GM23248 (cell line): Measurements from ENCODE around the gene KDM4F. TPM values are rescaled to one million over a fixed set of nuclear protein-coding genes. Genes with fewer than 3 reads are reported as not detected.

Source experiments
- DNase-seq: peaks from one replicate; pipeline ENCODE4 v3.0.0-alpha.2; 2015
- H2AFZ ChIP-seq: fragments of 200-600 bp; sonication (generic); 2 replicates; pipeline ENCODE4 v1.6.1; 2016; ENCODE audit warnings: antibody characterized with exemption
- H3F3A ChIP-seq: fragments of 200-600 bp; sonication (generic); 2 replicates; pipeline ENCODE4 v1.6.1; 2016; ENCODE audit warnings: mild to moderate bottlenecking, antibody characterized with exemption, mixed run types; ENCODE audit not compliant: insufficient read depth
- H3K27ac ChIP-seq: fragments of 200-600 bp; sonication (generic); 2 replicates; pipeline ENCODE4 v1.5.1; 2016; ENCODE audit warnings: mild to moderate bottlenecking
- H3K27me3 ChIP-seq: fragments of 200-600 bp; sonication (generic); replicated peaks from 2 replicates; pipeline ENCODE4 v1.6.1; 2016; ENCODE audit warnings: mild to moderate bottlenecking; ENCODE audit not compliant: insufficient read depth
- H3K36me3 ChIP-seq: fragments of 200-600 bp; sonication (generic); 2 replicates; pipeline ENCODE4 v1.6.1; 2016; ENCODE audit warnings: low read depth, mild to moderate bottlenecking
- H3K4me1 ChIP-seq: fragments of 200-600 bp; sonication (generic); 2 replicates; pipeline ENCODE4 v1.6.1; 2016; ENCODE audit warnings: mild to moderate bottlenecking; ENCODE audit not compliant: insufficient read depth
- H3K4me2 ChIP-seq: fragments of 200-600 bp; sonication (generic); one replicate; pipeline ENCODE4 v1.6.1; 2016; ENCODE audit warnings: mild to moderate bottlenecking; ENCODE audit not compliant: unreplicated experiment
- H3K4me3 ChIP-seq: fragments of 200-600 bp; sonication (generic); 2 replicates; pipeline ENCODE4 v1.5.1; 2016; ENCODE audit warnings: mild to moderate bottlenecking
- H3K79me2 ChIP-seq: fragments of 200-600 bp; sonication (generic); 2 replicates; pipeline ENCODE4 v1.6.1; 2016; ENCODE audit warnings: mild to moderate bottlenecking; ENCODE audit not compliant: insufficient read depth
- H3K9ac ChIP-seq: fragments of 200-600 bp; sonication (generic); 2 replicates; pipeline ENCODE4 v1.6.1; 2016; ENCODE audit warnings: mild to moderate bottlenecking
- H3K9me2 ChIP-seq: fragments of 200-600 bp; sonication (generic); 2 replicates; pipeline ENCODE4 v1.6.1; 2016; ENCODE audit warnings: mixed run types, mild to moderate bottlenecking, moderate library complexity; ENCODE audit not compliant: insufficient read depth
- H3K9me3 ChIP-seq: fragments of 200-600 bp; sonication (generic); one replicate; pipeline ENCODE4 v1.6.1; 2017; ENCODE audit warnings: low read depth
- H4K20me1 ChIP-seq: fragments of 200-600 bp; sonication (generic); 2 replicates; pipeline ENCODE4 v1.6.0; 2016; ENCODE audit not compliant: insufficient read depth
- EZH2 ChIP-seq: fragments of 200-600 bp; sonication (generic); IDR thresholded peaks from 2 replicates; pipeline ENCODE4 v1.6.1; 2018; ENCODE audit warnings: antibody characterized with exemption, mild to moderate bottlenecking; ENCODE audit not compliant: insufficient read depth, poor library complexity, severe bottlenecking
- EZH2phosphoT487 ChIP-seq: fragments of 200-600 bp; sonication (generic); IDR thresholded peaks from 2 replicates; pipeline ENCODE4 v1.6.1; 2018; ENCODE audit warnings: antibody characterized with exemption, moderate library complexity, mild to moderate bottlenecking, low read depth; ENCODE audit not compliant: insufficient read depth
- WGBS, 2 experiments: methylation state at CpG; one replicate each; pipeline ENCODE4 v1.1.6; 2015 to 2017; ENCODE audit warnings: low lambda C conversion rate in 2 of 2, low coverage in 1 of 2; ENCODE audit errors: missing lambda C conversion rate in 2 of 2; 5-methylcytosine and 5-hydroxymethylcytosine counted together
- in situ Hi-C: fragments of 300-500 bp; cut with MboI; formaldehyde crosslinking; loops from 2 replicates; pipeline ENCODE4 v1.15.0; 2020
- polyA plus RNA-seq: library from polyadenylated mRNA; unstranded; fragments of >200 nt; fragmentation: Nextera tagmentation; extraction: Ambion mirVana; gene quantifications from 2 replicates; pipeline ENCODE4 v1.2.1, GENCODE V29; 2016
- total RNA-seq: library from RNA; depleted of rRNA; stranded (reverse); fragments of >200 nt; shearing (Covaris generic); gene quantifications from 2 replicates; pipeline ENCODE4 v1.2.3, GENCODE V29; 2014; rRNA removed

Gene KDM4F
- total and polyA plus RNA-seq, 2 experiments from 2014 or later = not detected

GRCh38 chr11:95098826-95099225, 49.6 kb downstream of the KDM4F start:
- TF ChIP-seq EZH2phosphoT487 (no peak), EZH2 (no peak)
- Histone ChIP-seq H3K36me3 (no peaks in the 10 kb centered on the region), H3K4me2 (no peak overlapping the region), H3K9me2 (0 out of 2 replicates have a peak, but pooled peaks cover 3% of the 10 kb centered on the region), H3K4me3 (no peak overlapping the region), H2AFZ (no peak overlapping the region), H3F3A (peaks cover 13% of the 10 kb centered on the region), H3K9me3 (no peaks in the 10 kb centered on the region), H3K79me2 (peaks cover 34% of the 10 kb centered on the region), H3K9ac (no peak overlapping the region), H4K20me1 (no peaks in the 10 kb centered on the region), H3K27ac (no peak overlapping the region), H3K4me1 (peaks cover 16% of the 10 kb centered on the region), H3K27me3 (no peaks in the 10 kb centered on the region)
- in situ Hi-C loops = no loop called here
- no peak for DNase-seq
- WGBS, 2 experiments = 83 to 84% methylated on average over 3 of the region's 3 CpGs

GRCh38 chr11:95100191-95100648, 51.0 kb downstream of the KDM4F start:
- H3F3A ChIP-seq = peaks cover 13% of the 10 kb centered on the region
- no peaks in the 10 kb centered on the region for H3K9me3 ChIP-seq
- no peaks in the 10 kb centered on the region for H3K27me3 ChIP-seq
- 95 to 96% methylated on average over 4 of the region's 4 CpGs for WGBS, 2 experiments
- H4K20me1 ChIP-seq = no peaks in the 10 kb centered on the region
- H3K9me2 ChIP-seq = 0 out of 2 replicates have a peak, but pooled peaks cover 3% of the 10 kb centered on the region
- H3K79me2 ChIP-seq = peaks cover 29% of the 10 kb centered on the region
- H3K4me1 ChIP-seq = peaks cover 16% of the 10 kb centered on the region
- H3K27ac ChIP-seq = no peak overlapping the region
- in situ Hi-C loops = no loop called here
- no peak overlapping the region for H3K9ac ChIP-seq
- no peak for TF ChIP-seq EZH2
- DNase-seq = no peak
- H3K4me2 ChIP-seq = no peak overlapping the region
- no peak overlapping the region for H2AFZ ChIP-seq
- H3K36me3 ChIP-seq = no peaks in the 10 kb centered on the region
- no peak overlapping the region for H3K4me3 ChIP-seq

Other genes with a start within 250 kb of the KDM4F start
- 26.7 and 30.4 TPM in 2 replicates for gene CWC15, start 75.9 kb upstream of the KDM4F start, total RNA-seq
- gene CWC15, start 75.9 kb upstream of the KDM4F start, polyA plus RNA-seq = 70.3 and 76.6 TPM in 2 replicates
- gene KDM4D, start 75.7 kb upstream of the KDM4F start, total RNA-seq = 0.43 and 1.4 TPM in 2 replicates
- gene KDM4D, start 75.7 kb upstream of the KDM4F start, polyA plus RNA-seq = 0.45 and 0.71 TPM in 2 replicates
- not detected in 2 replicates for gene KDM4E, start 24.2 kb upstream of the KDM4F start, total RNA-seq
- not detected in 2 replicates for gene KDM4E, start 24.2 kb upstream of the KDM4F start, polyA plus RNA-seq
- 14.8 and 27.7 TPM in 2 replicates for gene SRSF8, start 17.5 kb downstream of the KDM4F start, total RNA-seq
- gene SRSF8, start 17.5 kb downstream of the KDM4F start, polyA plus RNA-seq = 33.3 and 39.4 TPM in 2 replicates
- 33.7 and 35.9 TPM in 2 replicates for gene ENDOD1, start 40.4 kb downstream of the KDM4F start, total RNA-seq
- gene ENDOD1, start 40.4 kb downstream of the KDM4F start, polyA plus RNA-seq = 15.5 and 16.1 TPM in 2 replicates
- 19.2 TPM in 2 replicates for gene SESN3, start 181.8 kb downstream of the KDM4F start, total RNA-seq
- gene SESN3, start 181.8 kb downstream of the KDM4F start, polyA plus RNA-seq = 2.8 and 2.9 TPM in 2 replicates